Activated T-helper 17 cell treated with anti-CD3 and anti-CD28 coated beads, Interleukin-2, amount 50 U/mL, for 72 hours (primary cell): ENCODE data around the gene DEAF1. TPM values are rescaled to one million over a fixed set of nuclear protein-coding genes. Genes with fewer than 3 reads are reported as not detected.

Experiments
- ATAC-seq: fragments of 150-1000 bp; cut with Tn5 transposase; replicated peaks from 2 replicates; pipeline ENCODE4 v1.10.0; 2021; ENCODE audit warnings: mild to moderate bottlenecking, moderate library complexity
- H3K27ac Mint-ChIP-seq: one replicate; pipeline ENCODE4 v1.8.0; 2022; ENCODE audit warnings: mixed read lengths
- H3K27me3 Mint-ChIP-seq: one replicate; pipeline ENCODE4 v1.8.0; 2022; ENCODE audit warnings: mixed read lengths
- H3K36me3 Mint-ChIP-seq: one replicate; pipeline ENCODE4 v1.8.0; 2022; ENCODE audit warnings: low read depth, mild to moderate bottlenecking, mixed read lengths
- H3K4me1 Mint-ChIP-seq: one replicate; pipeline ENCODE4 v1.8.0; 2022; ENCODE audit warnings: mixed read lengths
- H3K4me3 Mint-ChIP-seq: one replicate; pipeline ENCODE4 v1.8.0; 2022; ENCODE audit warnings: mild to moderate bottlenecking, mixed read lengths
- H3K9me3 Mint-ChIP-seq: one replicate; pipeline ENCODE4 v1.8.0; 2022; ENCODE audit warnings: mixed read lengths
- total RNA-seq, 2 donors: library from RNA; stranded (reverse); gene quantifications; one replicate each; pipeline ENCODE4 v1.2.3, GENCODE V29; 2022

The DEAF1 gene
- total RNA-seq, 2 donors from 2014 or later, result 43.2 to 56.0 TPM

DNA sequence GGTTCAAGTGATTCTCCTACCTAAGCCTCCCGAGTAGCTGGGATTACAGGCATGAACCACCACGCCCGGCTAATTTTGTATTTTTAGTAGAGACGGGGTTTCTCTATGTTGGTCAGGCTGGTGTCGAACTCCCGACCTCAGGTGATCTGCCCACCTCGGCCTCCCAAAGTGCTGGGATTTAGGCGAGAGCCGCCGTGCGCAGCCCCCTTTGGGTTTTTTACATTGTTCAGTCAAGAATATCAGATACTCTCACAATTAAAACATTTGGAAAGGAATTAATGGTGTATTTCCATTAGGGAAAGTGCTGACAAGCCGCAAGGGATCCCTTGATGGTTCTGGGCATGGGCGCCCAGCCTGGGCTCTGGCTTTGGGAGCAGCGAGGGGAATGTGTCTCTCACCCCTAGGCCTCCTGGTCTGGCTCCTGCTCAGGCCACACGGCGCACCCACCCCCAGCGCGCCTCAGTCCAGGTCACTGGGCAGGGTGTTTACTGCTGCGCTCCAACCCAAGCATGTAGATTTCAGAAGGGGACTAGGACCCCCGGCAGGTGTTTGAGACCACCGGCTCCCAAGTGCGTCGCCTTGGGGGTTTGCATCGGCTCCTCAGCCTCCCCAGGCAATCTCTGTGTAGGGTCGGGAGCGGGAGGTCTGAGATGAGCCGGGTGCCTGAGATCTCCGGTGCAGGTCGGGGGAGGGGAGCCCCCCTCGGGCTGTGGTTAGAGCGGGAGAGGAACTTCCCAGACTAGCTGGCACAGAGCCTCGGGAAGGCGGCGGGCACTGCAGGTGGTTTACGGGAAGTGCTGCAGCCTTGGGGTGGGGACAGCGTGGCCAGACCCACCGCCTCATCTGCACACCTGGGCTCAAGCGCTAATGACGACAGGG is 78.5 kb downstream of the DEAF1 start:
- Mint-ChIP-seq H3K27ac (peak overlapping the region; percentile 63), H3K4me1 (no peaks in the 10 kb centered on the region), H3K9me3 (no peaks in the 10 kb centered on the region), H3K4me3 (peak overlapping the region; percentile 75), H3K36me3 (peaks cover 10% of the 10 kb centered on the region), H3K27me3 (no peaks in the 10 kb centered on the region)
- ATAC-seq, result no peak

DNA sequence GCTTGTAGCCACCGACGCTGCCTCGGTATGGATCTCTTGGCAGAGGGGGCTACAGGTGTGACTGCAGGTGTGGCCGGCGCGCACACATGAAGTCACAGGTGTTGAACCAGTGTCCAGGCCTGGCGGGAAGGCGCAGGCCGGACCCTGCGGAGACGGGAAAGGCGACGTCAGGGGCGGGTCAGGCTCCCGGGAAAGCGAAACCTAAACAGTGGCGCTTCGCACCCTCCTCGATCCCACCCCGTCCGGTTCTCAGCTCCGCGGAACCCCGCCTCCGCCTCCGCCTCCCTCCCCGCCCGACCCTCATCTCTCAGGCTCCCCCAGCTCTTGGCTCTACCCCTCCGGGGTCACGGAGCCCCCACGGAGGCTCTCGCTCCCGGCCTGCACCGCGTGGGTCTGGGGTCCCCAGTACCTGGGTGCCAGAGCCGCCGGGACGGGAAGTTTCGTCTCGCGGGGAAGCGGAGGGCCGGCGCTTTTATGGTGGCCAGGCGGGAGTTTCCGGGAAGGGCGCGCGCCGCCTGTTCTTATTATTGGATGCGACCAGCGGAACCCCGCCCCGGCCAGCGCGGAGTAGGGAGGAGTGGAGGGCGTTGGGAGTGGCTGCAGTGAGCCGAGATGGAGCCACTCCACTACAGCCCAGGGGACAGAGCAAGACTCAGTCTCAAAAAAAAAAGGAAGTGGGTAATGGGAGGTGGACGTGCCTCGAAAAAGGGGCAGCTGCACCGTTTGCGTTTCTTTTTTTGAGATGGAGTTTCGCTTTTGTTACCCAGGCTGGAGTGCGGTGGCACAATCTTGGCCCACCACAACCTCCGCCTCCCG is 79.3 kb downstream of the DEAF1 start, which contains the start of gene IRF7:
IRF7 (minus strand) TSS at position 447 of the 816 bp plus-strand sequence. CDS start 586 bp downstream, outside the sequence.
- Mint-ChIP-seq H3K27ac (peak within 1 kb of the TSS; percentile 63), H3K4me1 (no peaks in the 10 kb centered on the region), H3K27me3 (no peaks in the 10 kb centered on the region), H3K9me3 (no peaks in the 10 kb centered on the region), H3K4me3 (peak within 1 kb of the TSS; percentile 75), H3K36me3 (peaks cover 14% of the 10 kb centered on the region)
- ATAC-seq, result peak; percentile 93

DNA sequence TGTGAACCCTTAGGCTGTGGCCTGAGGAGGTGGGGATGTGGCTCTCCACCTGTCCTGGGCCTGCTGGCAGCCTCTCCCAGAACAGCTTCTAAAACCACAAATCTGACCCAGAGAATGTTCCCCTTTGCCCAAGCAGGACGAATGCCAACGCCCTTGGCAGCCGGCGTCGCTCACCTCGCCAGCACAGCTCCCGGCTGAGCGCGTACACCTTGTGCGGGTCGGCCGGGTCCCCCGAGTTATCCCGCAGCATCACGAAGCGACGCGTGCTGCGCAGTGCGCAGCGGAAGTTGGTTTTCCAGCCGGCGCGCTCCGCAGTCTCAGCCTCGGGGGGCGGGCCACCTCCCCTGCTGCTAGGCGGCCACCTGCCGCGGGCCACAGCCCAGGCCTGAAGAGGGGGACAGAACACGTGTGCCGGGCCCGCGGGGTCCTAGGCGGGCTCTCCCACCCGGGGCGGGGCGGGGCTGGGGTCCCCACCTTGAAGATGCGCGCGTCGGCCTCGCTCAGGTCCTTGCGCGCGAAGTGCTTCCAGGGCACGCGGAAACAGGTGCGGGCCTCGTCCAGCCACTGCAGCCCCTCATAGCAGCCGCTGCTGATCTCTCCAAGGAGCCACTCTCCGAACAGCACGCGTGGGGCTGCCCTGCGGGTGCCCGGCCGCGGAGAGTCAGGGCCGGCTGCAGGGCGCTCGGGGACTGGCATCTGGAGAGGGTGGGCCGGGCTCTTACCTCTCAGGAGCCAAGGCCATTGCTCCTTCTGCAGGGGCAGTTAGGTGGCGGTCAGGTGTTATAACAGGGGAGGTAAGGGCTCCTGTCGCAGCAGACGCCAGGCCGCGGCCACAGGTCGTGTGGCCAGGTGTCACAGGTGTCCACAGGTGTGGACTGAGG is 80.2 kb downstream of the DEAF1 start:
- Mint-ChIP-seq H3K4me1 (no peaks in the 10 kb centered on the region), H3K9me3 (no peaks in the 10 kb centered on the region), H3K27me3 (no peaks in the 10 kb centered on the region)

DNA sequence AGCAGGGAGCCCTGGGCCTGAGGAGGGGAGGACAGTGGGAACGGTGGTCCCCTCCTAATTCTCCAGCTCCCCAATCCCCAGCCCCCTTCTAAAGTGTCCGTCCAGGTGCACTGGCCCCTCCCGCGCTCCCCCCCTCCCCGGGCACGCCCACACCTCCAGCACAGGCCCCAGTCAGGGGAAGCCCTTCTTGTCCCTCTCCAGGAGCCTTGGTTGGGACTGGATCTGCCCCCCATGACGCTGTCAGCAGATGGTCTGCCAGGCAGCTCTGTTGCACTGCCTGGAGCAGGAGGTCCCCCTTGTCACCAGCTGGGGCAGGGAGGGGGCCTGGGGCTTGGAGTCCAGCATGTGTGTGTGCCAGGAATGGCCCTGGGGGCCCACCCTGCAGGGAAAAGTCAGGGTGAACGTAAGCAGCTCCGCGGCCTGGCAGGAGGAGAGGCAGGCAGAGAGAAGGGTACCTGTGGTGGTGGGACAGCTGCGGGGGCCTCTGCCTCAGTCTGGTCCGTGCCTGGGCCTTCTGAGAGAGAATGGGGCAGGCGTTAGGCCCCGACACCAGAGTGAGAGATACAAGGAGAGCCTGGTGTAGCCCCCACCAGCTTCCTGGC is 80.9 kb downstream of the DEAF1 start:
- Mint-ChIP-seq H3K27ac (no peak overlapping the region), H3K36me3 (peaks cover 20% of the 10 kb centered on the region), H3K4me3 (peak overlapping the region; percentile 75), H3K4me1 (no peaks in the 10 kb centered on the region), H3K9me3 (no peaks in the 10 kb centered on the region), H3K27me3 (no peaks in the 10 kb centered on the region)
- no peak for ATAC-seq

More for the DNA sequence above, 80.2 kb downstream of the DEAF1 start:
- no peak for ATAC-seq
- H3K36me3 Mint-ChIP-seq, result peaks cover 18% of the 10 kb centered on the region
- H3K4me3 Mint-ChIP-seq, result peak overlapping the region; percentile 75
- H3K27ac Mint-ChIP-seq, result peak overlapping the region; percentile 63

DNA sequence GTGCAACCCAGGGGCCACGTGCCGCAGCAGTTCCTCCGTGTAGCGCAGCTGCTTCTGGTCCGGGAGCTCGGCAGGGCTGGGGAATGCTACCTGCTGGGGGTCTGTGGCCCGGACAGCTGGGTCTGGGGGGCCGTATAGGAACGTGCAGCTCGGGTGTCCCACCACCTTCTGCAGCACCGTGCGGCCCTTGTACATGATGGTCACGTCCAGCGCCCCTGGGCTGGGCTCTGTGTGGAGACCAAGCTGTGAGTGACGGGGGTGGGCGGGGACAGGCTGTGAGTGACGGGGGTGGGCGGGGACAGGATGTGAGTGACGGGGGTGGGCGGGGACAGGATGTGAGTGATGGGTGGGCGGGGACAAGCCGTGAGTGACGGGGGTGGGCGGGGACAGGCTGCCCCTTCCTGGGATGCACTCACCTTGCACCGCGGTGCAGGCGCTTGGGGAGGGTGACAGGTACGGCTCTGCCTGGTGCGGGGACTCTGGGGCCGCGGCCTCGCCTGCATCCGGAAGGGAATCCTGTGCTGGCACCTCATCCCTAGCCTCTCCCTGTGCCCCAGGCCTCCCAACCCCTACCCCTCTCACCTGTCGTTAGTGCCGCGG is 81.6 kb downstream of the DEAF1 start:
- peaks cover 27% of the 10 kb centered on the region for H3K36me3 Mint-ChIP-seq
- no peak overlapping the region for H3K27ac Mint-ChIP-seq
- H3K9me3 Mint-ChIP-seq, result no peaks in the 10 kb centered on the region
- H3K27me3 Mint-ChIP-seq, result no peaks in the 10 kb centered on the region
- H3K4me1 Mint-ChIP-seq, result no peaks in the 10 kb centered on the region
- peak overlapping the region; percentile 75 for H3K4me3 Mint-ChIP-seq
- ATAC-seq, result peak; percentile 18

DNA sequence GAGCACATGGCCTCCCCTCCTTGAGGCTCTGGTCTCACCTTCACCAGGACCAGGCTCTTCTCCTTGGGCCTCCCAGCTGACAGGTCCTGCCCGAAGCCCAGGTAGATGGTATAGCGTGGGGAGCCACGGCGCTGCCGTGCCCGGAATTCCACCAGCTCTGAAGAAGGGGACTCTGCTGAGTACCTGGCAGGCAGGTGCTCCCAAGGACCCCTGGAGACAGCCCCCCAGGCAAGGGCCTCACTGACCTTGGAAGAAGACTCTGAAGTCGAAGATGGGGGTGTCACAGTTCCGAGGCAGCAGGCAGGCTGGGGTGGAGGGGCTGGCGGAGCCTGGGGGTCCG is 82.1 kb downstream of the DEAF1 start:
- Mint-ChIP-seq H3K27me3 (no peaks in the 10 kb centered on the region), H3K4me1 (no peaks in the 10 kb centered on the region), H3K36me3 (peaks cover 31% of the 10 kb centered on the region), H3K27ac (no peak overlapping the region), H3K9me3 (no peaks in the 10 kb centered on the region), H3K4me3 (no peak overlapping the region)
- ATAC-seq, result no peak

DNA sequence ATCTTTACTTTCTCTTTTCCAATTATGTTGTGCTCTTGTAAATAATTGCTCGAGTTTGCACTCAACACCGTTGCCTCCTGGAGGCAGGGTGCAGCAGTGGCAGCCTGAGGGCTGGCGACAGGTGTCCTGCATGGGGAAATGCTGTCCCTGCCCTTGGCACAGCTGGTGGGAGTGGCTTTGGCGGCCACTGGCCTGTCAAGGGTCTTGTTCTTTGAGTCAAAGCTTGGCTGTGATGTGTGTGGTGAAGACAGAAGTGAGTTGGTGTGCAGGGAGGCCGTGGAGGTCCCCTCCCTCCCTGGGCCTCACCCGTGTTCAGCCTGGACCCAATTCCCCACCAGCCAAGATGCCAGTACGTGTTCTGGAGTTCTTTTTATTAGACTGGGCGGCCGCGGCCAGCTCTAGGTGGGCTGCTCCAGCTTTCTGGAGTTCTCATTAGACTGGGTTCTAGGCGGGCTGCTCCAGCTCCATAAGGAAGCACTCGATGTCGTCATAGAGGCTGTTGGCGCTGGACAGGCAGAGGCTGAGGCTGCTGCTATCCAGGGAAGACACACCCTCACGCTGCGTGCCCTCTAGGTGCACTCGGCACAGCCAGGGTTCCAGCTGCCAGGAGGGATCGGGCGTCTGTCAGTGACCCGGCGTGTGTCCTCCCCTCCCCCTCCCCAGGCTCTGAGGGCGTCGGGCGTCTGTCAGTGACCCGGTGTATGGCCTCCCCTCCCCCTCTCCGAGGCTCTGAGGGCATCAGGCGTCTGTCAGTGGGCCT is 82.6 kb downstream of the DEAF1 start:
- no peaks in the 10 kb centered on the region for H3K9me3 Mint-ChIP-seq
- no peak overlapping the region for H3K4me3 Mint-ChIP-seq
- H3K4me1 Mint-ChIP-seq, result no peaks in the 10 kb centered on the region
- peaks cover 37% of the 10 kb centered on the region for H3K36me3 Mint-ChIP-seq
- ATAC-seq, result no peak
- no peaks in the 10 kb centered on the region for H3K27me3 Mint-ChIP-seq
- H3K27ac Mint-ChIP-seq, result no peak overlapping the region

DNA sequence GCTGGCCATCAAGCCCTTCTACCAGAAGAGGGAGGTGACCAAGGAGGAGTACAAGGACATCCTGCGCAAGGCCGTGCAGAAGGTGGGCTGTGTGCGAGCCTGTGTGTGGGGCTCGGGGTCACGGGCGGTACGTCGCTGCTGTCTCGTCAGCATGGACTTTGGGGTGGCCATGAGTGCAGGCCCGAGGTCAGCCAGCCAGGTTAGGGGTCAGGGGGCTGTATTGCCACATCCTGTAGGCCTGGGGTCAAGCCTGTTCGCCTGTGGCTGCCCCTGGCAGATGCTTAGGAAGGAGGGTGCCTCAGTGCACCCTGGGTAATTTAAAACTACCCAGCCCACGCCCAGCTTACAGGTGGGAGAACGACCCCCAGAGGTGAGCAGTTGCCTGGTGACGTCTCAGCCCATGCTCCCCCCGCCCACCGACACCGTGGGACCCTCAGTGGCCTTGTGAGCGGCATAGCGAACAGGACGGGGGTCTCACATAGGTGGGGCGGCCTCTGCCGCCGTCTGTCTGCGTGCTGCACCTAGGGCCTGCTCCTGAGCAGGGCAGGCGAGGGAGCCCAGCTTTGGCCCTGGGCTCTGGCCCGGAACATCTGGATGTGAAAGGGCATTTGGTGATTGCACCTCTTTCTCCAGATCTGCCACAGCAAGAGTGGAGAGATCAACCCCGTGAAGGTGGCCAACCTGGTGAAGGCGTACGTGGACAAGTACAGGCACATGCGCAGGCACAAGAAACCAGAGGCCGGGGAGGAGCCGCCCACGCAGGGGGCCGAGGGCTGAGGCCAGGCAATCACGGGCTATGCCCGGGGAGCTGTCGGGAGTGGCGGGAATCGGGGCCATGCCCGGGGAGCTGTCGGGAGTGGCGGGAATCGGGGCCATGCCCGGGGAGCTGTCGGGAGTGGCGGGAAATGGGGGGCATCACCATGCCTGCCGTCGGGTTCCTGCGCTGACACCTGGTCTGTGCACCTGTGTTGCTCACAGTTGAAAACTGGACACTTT is 83.7 kb downstream of the DEAF1 start:
- Mint-ChIP-seq H3K4me3 (no peak overlapping the region), H3K27me3 (no peaks in the 10 kb centered on the region), H3K9me3 (no peaks in the 10 kb centered on the region), H3K36me3 (peaks cover 48% of the 10 kb centered on the region), H3K4me1 (no peaks in the 10 kb centered on the region), H3K27ac (no peak overlapping the region)
- ATAC-seq, result no peak

DNA sequence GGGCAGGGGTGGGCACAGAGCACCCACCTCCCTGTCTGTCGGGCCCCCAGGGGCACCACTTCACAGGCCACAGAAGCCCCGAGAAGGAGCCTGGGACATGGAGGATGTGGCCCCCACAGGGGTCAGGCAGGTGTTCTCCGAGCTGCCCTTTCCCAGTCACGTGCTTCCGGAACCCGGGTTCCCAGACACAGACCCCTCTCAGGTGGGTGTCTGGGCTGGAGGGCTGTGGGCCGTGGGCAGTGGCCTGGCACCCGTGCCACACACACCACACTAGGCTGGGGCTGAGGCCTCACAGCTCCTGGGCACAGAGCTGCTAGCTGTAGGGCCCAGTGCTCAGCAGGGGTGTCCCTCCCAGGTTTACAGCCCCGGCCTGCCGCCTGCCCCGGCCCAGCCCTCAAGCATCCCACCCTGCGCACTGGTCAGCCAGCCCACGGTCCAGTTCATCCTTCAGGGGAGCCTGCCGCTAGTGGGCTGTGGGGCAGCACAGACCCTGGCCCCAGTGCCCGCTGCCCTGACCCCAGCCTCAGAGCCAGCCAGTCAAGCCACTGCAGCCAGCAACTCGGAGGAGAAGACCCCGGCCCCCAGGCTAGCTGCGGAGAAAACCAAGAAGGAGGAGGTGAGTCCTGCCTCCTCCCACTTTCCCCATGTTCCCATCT is 84.7 kb downstream of the DEAF1 start:
- Mint-ChIP-seq H3K27ac (no peak overlapping the region), H3K9me3 (no peaks in the 10 kb centered on the region), H3K27me3 (no peaks in the 10 kb centered on the region), H3K4me1 (no peaks in the 10 kb centered on the region), H3K4me3 (no peak overlapping the region), H3K36me3 (peaks cover 53% of the 10 kb centered on the region)
- no peak for ATAC-seq

DNA sequence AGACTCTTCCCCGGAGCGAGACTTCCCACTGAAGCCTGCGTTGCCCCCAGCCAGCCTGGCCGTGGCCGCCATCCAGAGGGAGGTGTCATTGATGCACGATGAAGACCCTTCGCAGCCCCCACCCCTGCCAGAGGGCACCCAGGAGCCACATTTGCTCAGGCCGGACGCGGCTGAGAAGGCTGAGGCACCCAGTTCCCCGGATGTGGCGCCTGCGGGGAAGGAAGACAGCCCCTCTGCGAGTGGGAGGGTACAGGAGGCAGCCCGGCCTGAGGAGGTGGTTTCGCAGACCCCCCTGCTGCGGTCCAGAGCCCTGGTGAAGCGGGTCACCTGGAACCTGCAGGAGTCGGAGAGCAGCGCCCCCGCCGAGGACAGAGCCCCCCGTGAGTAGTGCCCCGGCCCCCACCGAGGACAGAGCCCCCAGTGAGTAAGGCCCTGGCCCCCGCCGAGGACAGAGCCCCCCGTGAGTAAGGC is 85.6 kb downstream of the DEAF1 start:
- peaks cover 62% of the 10 kb centered on the region for H3K36me3 Mint-ChIP-seq

DNA sequence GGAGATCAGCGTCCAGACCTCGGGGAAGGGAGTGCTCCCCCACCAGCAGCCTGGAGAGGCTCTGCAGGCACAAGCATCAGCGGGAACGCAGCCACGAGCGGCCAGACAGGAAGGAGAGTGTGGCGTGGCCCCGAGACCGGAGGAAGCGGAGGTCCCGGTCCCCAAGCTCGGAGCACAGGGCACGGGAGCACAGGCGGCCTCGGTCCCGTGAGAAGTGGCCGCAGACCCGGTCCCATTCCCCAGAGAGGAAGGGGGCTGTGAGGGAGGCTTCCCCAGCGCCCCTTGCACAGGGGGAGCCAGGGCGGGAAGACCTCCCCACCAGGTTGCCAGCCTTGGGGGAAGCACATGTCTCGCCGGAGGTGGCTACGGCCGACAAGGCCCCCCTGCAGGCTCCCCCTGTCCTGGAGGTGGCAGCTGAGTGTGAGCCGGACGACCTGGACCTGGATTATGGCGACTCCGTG is 86.2 kb downstream of the DEAF1 start:
- Mint-ChIP-seq H3K4me1 (no peaks in the 10 kb centered on the region), H3K27ac (no peak overlapping the region), H3K4me3 (no peak overlapping the region), H3K27me3 (no peaks in the 10 kb centered on the region), H3K9me3 (no peaks in the 10 kb centered on the region), H3K36me3 (peaks cover 68% of the 10 kb centered on the region)
- ATAC-seq, result no peak

More for the DNA sequence above, 85.6 kb downstream of the DEAF1 start:
- Mint-ChIP-seq H3K4me1 (no peaks in the 10 kb centered on the region), H3K27ac (no peak overlapping the region), H3K27me3 (no peaks in the 10 kb centered on the region), H3K4me3 (no peak overlapping the region), H3K9me3 (no peaks in the 10 kb centered on the region)
- no peak for ATAC-seq
